SK-N-MC (cell line): ENCODE measurements around the gene ZNF282.

Experiments used
- EZH2 ChIP-seq: fragments of 200-600 bp; sonication (generic); IDR thresholded peaks from one replicate; pipeline ENCODE4 v1.6.1; 2017; ENCODE audit warnings: antibody characterized with exemption
- POLR2AphosphoS5 ChIP-seq: IDR thresholded peaks from 2 replicates; pipeline ENCODE4 v1.6.1; 2012; ENCODE audit warnings: mild to moderate bottlenecking, low read depth, low read length, borderline replicate concordance

DNA sequence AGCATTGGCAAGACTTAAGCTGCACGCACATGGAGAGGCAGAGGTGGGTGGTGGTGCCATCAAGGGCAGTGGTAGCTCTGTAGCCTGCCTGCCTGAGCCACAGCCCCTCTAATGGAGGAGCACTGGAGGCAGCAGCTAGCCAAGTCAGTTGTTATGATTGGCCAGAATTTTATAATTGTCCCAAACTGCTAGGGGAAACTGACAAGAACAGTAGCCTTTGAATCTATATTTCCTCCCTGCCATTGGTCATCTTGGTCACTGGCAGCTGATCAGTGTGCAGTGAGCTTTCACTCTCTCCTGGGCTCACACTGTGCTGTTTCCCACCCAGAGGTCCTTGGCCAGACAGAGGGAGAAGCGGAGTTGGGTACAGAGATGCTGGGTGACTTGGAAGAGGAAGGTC lies 57.0 kb downstream of the ZNF282 start:
- TF ChIP-seq EZH2: no peak
- no peak for TF ChIP-seq POLR2AphosphoS5
